Osteoblast (primary cell): ENCODE results near the gene PTPRD. TPM values are rescaled to one million over a fixed set of nuclear protein-coding genes. Genes with fewer than 3 reads are reported as not detected.
"Not testable (repeated sequence)": the region's sequence is repeated elsewhere in the genome, so short reads cannot be mapped to it uniquely, and the experiment has no call there.

Experiments
- DNase-seq: peaks from one replicate; pipeline ENCODE4 v3.0.0; 2011; ENCODE audit warnings: low spot score, mixed read lengths; ENCODE audit not compliant: insufficient read length; ENCODE audit errors: missing footprints
- H2AFZ ChIP-seq: 2 replicates; pipeline ENCODE4 v1.6.0; 2011; ENCODE audit warnings: mild to moderate bottlenecking, low read length
- H3K27ac ChIP-seq: 2 replicates; pipeline ENCODE4 v1.5.1; 2011; ENCODE audit warnings: mild to moderate bottlenecking, low read depth, low read length, moderate library complexity
- H3K27me3 ChIP-seq: 2 replicates; pipeline ENCODE4 v1.6.0; 2012; ENCODE audit warnings: mild to moderate bottlenecking, control low read depth, inconsistent platforms, low read length, moderate library complexity; ENCODE audit not compliant: insufficient read depth
- H3K36me3 ChIP-seq: 2 replicates; pipeline ENCODE4 v1.5.1; 2011; ENCODE audit warnings: mild to moderate bottlenecking, low read length, control low read depth, moderate library complexity; ENCODE audit not compliant: insufficient read depth
- H3K4me1 ChIP-seq: 2 replicates; pipeline ENCODE4 v1.5.1; 2011; ENCODE audit warnings: mild to moderate bottlenecking, low read length, control low read depth, moderate library complexity; ENCODE audit not compliant: insufficient read depth
- H3K4me2 ChIP-seq: 2 replicates; pipeline ENCODE4 v1.6.0; 2011; ENCODE audit warnings: mild to moderate bottlenecking, low read length; ENCODE audit not compliant: insufficient read depth
- H3K4me3 ChIP-seq: fragments of 200-600 bp; sonication (generic); 3 replicates; pipeline ENCODE4 v1.5.1; 2012; ENCODE audit warnings: mild to moderate bottlenecking, low read length, inconsistent platforms; ENCODE audit not compliant: insufficient read depth
- H3K79me2 ChIP-seq: 2 replicates; pipeline ENCODE4 v1.6.0; 2012; ENCODE audit warnings: mild to moderate bottlenecking, low read length, control low read depth, inconsistent platforms; ENCODE audit not compliant: insufficient read depth
- H3K9me3 ChIP-seq: 2 replicates; pipeline ENCODE4 v1.5.1; 2011; ENCODE audit warnings: low read depth, low read length, control low read depth
- H4K20me1 ChIP-seq: 2 replicates; pipeline ENCODE4 v1.6.0; 2012; ENCODE audit warnings: mild to moderate bottlenecking, low read length, control low read depth; ENCODE audit not compliant: insufficient read depth
- CTCF ChIP-seq: IDR thresholded peaks from 2 replicates; pipeline ENCODE4 v1.5.1; 2011; ENCODE audit warnings: mild to moderate bottlenecking, low read depth, low read length, moderate library complexity; ENCODE audit errors: extremely low read depth
- total RNA-seq: library from RNA; depleted of rRNA; stranded (reverse); fragments of >200 nt; gene quantifications from 2 replicates; pipeline ENCODE4 v1.2.3, GENCODE V29; 2012

PTPRD gene
- total RNA-seq, 1 donor = 23.9 TPM

GRCh38 chr9:10354591-10354990, 258.2 kb downstream of the PTPRD start:
- H3K4me3 ChIP-seq = no peak overlapping the region
- no peak for DNase-seq
- H4K20me1 ChIP-seq = no peaks in the 10 kb centered on the region
- no peak overlapping the region for H3K27ac ChIP-seq
- no peaks in the 10 kb centered on the region for H3K9me3 ChIP-seq
- H3K27me3 ChIP-seq = no peaks in the 10 kb centered on the region
- no peak overlapping the region for H3K4me2 ChIP-seq
- no peaks in the 10 kb centered on the region for H3K4me1 ChIP-seq
- H3K79me2 ChIP-seq = no peaks in the 10 kb centered on the region
- H3K36me3 ChIP-seq = no peaks in the 10 kb centered on the region
- no peak for TF ChIP-seq CTCF
- H2AFZ ChIP-seq = no peak overlapping the region

GRCh38 chr9:10345621-10346020, 267.2 kb downstream of the PTPRD start:
- H3K79me2 ChIP-seq, DNase-seq, H3K27me3 ChIP-seq, H2AFZ ChIP-seq, H3K4me3 ChIP-seq, H3K4me2 ChIP-seq, H3K9me3 ChIP-seq, H3K4me1 ChIP-seq, H3K27ac ChIP-seq, H3K36me3 ChIP-seq, H4K20me1 ChIP-seq: not testable (repeated sequence)

- Histone ChIP-seq H3K9me3 (no peaks in the 10 kb centered on the region), H3K36me3 (no peaks in the 10 kb centered on the region), H3K4me2 (no peak overlapping the region), H2AFZ (no peak overlapping the region), H3K4me1 (no peaks in the 10 kb centered on the region), H3K79me2 (no peaks in the 10 kb centered on the region), H4K20me1 (no peaks in the 10 kb centered on the region), H3K27me3 (no peaks in the 10 kb centered on the region), H3K27ac (no peak overlapping the region), H3K4me3 (no peak overlapping the region)
- TF ChIP-seq CTCF = no peak
- no peak for DNase-seq
Measured at GRCh38 chr9:10341057-10341456, 271.7 kb downstream of the PTPRD start.

GRCh38 chr9:10339152-10339551, 273.6 kb downstream of the PTPRD start:
- Histone ChIP-seq H3K27ac (no peak overlapping the region), H3K4me1 (no peaks in the 10 kb centered on the region), H3K4me3 (no peak overlapping the region), H3K27me3 (no peaks in the 10 kb centered on the region), H4K20me1 (no peaks in the 10 kb centered on the region), H3K79me2 (no peaks in the 10 kb centered on the region), H2AFZ (no peak overlapping the region), H3K36me3 (no peaks in the 10 kb centered on the region), H3K4me2 (no peak overlapping the region), H3K9me3 (no peaks in the 10 kb centered on the region)
- DNase-seq = no peak
- TF ChIP-seq CTCF = no peak

- TF ChIP-seq CTCF = no peak
- no peaks in the 10 kb centered on the region for H3K9me3 ChIP-seq
- H4K20me1 ChIP-seq = no peaks in the 10 kb centered on the region
Measured at GRCh38 chr9:10331157-10331556, 281.6 kb downstream of the PTPRD start.

More at GRCh38 chr9:10331157-10331556, 281.6 kb downstream of the PTPRD start:
- no peak overlapping the region for H2AFZ ChIP-seq
- H3K4me2 ChIP-seq = no peak overlapping the region
- H3K27me3 ChIP-seq = no peaks in the 10 kb centered on the region
- H3K36me3 ChIP-seq = no peaks in the 10 kb centered on the region
- H3K79me2 ChIP-seq = no peaks in the 10 kb centered on the region
- H3K27ac ChIP-seq = no peak overlapping the region
- no peaks in the 10 kb centered on the region for H3K4me1 ChIP-seq
- H3K4me3 ChIP-seq = no peak overlapping the region
- DNase-seq = no peak
